ENCODE results near the gene TSPAN14.

DNA sequence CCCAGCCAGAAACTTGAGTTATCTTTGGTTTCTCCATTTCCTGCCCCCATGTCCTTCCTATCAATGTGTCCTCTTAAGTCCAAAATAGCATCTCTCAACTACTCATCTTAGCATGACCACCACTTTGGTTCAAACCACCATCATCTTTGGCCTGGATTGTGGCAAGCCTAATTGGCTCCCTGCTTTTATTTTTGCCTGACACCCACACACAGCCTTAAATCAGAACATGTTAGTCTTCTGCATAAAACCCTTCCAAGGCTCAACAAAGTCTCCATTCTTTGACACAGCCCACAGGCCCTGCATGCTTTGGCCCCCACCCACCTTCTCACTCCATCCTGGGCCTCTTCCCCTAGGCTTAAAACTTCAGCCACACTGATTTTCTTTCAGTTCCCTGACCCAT is 2.0 kb upstream of the TSPAN14 start:
- TF ChIP-seq, protein P1, sequence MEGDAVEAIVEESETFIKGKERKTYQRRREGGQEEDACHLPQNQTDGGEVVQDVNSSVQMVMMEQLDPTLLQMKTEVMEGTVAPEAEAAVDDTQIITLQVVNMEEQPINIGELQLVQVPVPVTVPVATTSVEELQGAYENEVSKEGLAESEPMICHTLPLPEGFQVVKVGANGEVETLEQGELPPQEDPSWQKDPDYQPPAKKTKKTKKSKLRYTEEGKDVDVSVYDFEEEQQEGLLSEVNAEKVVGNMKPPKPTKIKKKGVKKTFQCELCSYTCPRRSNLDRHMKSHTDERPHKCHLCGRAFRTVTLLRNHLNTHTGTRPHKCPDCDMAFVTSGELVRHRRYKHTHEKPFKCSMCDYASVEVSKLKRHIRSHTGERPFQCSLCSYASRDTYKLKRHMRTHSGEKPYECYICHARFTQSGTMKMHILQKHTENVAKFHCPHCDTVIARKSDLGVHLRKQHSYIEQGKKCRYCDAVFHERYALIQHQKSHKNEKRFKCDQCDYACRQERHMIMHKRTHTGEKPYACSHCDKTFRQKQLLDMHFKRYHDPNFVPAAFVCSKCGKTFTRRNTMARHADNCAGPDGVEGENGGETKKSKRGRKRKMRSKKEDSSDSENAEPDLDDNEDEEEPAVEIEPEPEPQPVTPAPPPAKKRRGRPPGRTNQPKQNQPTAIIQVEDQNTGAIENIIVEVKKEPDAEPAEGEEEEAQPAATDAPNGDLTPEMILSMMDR (IDR thresholded peaks at IDR 0.05; ENCODE audit: low read length) = no peak
- no peak for TF ChIP-seq EZH2 (optimal IDR thresholded peaks at IDR 0.05; ENCODE audit: low read depth, low read length)
- TF ChIP-seq EZH2phosphoT487 (IDR thresholded peaks at IDR 0.05; ENCODE audit: low read length) = no peak

All from MM.1S (cell line).